GM19099 (cell line): Measurements from ENCODE around the gene PFKL.

Experiments
- POLR2A ChIP-seq: IDR thresholded peaks from 3 replicates; pipeline ENCODE4 v1.6.1; 2011; ENCODE audit warnings: low read depth; ENCODE audit not compliant: insufficient read length; ENCODE audit errors: extremely low read depth

The PFKL gene

DNA sequence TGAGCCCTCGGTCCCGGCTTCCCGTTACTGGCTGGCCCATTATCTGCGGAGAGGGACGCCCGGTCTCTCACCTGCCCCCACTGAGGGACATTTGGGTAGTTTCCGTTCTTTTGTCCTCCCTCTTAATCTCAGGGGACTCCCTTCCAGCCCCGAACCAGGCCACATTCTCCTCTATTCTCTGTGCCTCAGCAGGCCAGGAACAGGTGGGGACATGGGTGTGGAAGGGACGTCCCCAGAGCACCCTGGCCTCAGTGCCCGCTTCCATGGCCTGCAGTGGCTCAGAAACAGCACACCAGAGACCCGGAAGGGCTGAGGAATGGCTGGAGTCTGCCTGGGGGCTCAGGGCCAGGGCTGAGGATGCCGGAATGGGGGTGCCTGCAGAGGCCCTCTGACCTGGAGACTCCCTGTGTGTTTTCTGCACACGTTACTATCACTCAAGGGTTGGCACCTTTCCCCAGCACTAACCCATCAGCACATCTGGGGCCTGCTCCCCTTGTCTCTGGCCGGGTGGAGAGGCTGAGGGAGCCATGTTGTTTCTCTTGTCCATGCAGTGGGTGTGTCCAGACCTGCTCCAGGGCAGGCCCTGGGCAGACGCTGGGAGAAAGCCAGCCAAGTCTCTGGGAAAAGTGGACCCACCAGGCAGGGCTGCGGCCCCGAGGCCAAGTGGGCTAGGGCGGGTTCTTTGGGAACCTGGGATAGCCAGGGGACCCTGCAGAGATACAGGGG, 28.1 kb upstream of the PFKL start:
- no peak for TF ChIP-seq POLR2A

GRCh38 chr21:44272284-44272858, 27.5 kb upstream of the PFKL start:
- TF ChIP-seq POLR2A, result no peak

GRCh38 chr21:44273046-44273445, 26.8 kb upstream of the PFKL start:
- no peak for TF ChIP-seq POLR2A

DNA sequence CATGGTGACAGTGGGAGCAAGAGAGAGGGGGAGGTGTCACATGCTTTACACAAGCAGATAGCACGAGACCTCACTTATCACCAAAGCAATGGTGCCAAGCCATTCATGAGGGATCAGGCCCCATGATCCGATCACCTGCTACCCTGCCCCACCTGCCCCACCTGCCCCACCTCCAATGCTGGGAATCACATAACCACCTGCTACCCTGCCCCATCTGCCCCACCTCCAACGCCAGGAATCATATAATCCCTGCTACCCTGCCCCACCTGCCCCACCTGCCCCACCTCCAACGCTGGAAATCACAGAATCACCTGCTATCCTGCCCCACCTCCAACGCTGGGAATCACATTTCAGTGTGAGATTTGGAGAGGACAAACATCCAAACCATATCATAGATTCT, 24.8 kb upstream of the PFKL start:
- no peak for TF ChIP-seq POLR2A

DNA sequence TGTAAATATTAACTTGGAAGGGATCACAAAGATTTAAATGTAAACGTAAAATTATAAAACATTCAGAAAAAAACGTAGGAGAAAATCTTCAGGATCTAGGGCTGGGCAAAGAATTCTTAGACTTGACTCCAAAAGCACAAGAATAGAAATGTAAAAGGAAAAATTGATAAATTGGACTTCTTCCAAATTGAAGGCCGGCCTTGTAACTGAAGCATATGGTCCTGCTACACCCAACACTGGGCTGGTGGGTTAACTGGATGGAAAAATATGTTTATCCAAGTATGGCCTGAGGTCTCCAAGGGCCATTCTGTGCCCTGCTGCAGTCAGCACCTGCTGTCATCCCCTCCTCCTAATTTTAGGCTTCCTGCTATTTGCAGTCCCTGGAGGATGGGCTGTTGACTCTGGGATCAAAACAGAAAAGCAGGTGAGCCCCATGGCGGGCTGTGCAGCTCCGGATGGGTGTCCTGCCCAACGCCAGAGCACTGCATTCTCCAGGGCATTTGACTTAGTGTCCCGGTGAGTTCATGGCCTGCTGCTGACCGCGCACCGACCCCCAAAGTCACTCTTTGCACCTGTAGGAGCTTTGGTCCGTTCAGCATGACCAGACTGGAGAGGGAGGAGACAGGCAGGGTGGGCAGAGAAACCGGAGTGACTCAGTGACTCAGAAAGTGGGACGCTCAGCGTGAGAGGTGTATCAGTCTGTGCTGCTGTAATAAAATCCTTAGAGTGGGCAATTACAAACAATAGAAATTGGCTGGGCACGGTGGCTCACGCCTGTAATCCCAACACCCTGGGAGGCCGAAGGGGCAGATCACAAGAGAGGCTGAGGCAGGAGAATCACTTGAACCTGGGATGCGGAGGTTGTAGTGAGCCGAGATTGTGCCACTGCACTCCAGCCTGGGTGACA, 20.2 kb upstream of the PFKL start:
- TF ChIP-seq POLR2A, result no peak

DNA sequence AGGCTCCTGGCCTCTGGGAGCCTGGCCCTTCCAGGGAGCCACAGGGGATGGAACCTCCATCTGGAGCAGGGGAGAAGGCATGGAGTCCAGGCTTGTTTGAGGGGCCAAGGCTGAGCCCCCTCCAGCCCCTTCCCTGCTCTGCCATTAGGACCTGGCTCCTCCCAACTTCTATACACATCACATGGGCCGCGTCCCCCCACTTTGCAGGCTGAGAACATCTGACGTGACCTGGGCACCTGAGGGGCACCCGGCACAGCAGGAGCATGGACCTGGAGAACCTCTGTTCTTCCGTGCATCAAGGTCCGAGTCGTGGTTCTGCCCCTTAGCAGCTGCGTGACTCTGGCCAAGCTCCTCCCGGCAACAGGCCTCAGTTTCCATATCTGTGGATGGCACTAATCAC, 18.1 kb upstream of the PFKL start:
- no peak for TF ChIP-seq POLR2A

DNA sequence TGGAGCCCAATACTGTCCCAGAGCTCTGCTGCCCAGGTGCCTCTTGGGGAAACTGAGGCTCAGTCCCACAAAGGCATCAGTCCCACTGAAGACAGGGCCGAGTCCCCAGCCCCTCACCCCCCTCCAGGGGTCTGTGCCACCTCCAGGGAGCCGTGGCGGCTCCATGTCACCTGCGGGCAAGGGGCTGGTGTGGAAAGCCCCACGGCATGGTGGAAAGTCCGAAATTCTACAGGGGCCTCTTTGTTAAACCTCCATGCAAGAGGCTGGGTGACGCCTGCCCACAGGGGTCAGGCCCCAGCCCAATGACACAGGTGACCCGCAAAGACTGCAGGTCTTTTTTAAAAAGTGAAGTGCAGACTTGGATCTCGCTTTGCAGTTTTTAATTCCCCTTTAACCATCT, 17.5 kb upstream of the PFKL start:
- no peak for TF ChIP-seq POLR2A

DNA sequence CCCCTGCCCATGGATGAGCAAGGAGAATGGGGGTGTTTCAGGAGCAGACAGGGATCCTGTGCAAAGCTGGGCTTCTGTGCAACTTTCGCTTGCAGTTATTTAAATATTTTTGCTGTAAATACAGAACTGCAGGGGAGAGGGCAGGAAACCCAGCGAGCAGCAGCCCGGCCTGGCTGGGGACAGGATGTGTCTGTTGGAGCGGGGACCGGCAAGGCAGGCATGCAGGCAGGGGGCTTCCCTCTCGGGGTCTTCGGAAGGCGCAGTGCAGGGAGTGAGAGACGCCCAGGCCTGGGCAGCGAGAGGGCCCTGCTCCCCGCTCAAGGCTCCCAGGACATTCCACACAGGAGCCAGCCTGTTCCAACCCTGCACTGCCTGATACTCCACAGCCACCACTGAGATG, 15.9 kb upstream of the PFKL start:
- TF ChIP-seq POLR2A, result no peak

DNA sequence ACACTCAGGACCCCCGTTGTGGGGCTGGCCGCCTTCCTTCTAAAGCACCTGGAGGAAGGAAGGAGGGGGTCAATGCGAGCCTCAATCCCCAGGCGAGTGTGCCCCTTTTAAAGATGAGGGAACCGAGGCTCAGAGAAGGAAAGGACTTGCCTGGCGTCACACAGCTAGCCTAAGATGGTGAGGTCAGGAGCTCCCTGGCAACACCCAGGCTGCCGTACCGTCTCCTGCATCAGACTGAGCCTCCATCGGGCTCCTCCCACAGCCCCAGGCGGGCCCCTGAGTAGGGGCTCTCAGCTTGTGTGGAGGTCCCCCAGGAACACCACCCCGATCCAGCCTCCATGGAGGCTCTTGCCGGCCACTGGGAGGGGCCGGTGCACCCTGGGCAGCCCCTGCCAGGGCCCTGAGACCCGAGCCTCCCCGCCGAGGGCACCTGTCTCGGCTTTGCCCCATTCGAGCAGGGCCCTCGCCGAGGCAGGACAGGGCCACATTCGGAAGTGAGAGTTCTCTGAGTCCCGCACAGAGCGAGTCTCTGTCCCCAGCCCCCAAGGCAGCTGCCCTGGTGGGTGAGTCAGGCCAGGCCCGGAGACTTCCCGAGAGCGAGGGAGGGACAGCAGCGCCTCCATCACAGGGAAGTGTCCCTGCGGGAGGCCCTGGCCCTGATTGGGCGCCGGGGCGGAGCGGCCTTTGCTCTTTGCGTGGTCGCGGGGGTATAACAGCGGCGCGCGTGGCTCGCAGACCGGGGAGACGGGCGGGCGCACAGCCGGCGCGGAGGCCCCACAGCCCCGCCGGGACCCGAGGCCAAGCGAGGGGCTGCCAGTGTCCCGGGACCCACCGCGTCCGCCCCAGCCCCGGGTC, 14.5 kb upstream of the PFKL start, which contains the start of gene AIRE:
TSS of gene AIRE (plus strand) at position 739 of the 855 bp plus-strand sequence. CDS start 131 bp downstream, outside the sequence.
- no peak for TF ChIP-seq POLR2A

DNA sequence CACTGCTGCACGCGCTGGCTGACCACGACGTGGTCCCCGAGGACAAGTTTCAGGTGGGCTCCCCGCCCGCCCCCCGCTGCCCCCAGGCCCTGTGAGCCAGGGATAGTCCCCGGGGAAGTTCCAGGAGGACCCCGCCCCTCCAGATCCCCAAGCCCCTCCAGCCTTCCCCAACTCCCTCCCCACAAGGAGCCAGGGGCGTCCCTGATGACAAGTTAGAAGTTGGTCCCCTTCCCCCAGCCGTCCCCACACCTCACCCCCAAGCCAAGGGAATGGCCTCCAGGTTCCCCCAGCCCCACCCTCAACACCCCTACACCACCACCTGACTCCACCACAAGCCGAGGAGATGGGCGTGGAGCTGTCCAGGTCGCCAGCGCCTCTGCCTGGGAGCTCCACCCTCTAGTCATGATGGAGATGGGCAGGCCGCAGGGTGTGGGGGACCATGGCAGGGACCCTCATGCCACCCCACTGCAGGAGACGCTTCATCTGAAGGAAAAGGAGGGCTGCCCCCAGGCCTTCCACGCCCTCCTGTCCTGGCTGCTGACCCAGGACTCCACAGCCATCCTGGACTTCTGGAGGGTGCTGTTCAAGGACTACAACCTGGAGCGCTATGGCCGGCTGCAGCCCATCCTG, 13.7 kb upstream of the PFKL start:
- no peak for TF ChIP-seq POLR2A

- TF ChIP-seq POLR2A, result no peak
Observed at GRCh38 chr21:44286716-44287632, 12.9 kb upstream of the PFKL start.

DNA sequence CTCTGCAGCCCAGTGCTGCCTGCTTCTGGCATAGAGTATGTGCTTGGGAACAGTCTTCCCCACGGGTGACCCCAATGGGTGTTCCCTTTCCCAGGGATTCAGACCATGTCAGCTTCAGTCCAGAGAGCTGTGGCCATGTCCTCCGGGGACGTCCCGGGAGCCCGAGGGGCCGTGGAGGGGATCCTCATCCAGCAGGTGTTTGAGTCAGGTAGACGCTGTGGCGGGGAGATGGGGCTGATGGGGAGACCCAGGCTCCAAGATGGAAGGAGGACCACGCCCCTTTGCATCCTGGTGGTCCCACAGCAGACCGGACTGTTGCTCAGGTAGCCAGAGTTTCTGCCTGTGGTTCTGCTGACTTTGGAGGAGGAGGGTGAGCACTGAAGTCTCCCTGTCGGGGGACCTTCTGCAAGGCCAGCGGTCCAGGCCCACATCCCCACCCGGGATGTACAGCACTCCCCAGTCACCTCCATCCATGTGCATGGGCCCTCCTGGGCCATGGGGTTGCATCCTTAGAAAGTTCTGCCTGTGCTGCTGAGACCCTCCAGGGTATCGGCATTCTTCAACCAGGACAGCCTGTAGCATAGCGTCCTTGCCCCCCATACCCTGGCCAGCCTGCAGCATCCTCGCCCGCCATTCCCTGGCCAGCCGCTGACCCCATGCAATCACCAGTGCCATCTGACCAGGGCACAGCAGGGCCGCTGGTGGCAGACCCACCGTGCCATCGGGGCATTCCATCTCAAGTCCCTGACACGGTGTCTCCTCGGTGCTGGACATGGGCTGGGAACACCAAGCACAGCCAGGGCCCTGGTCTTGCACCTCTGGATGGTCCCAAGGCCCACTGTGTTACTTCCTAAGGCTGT, 11.4 kb upstream of the PFKL start:
- no peak for TF ChIP-seq POLR2A
